HFF-Myc (cell line): Measurements from ENCODE around the gene ACYP1.
A peak's percentile ranks its signal among the peaks of the same experiment; 100 is the strongest.

ENCODE experiments used
- DNase-seq: peaks from one replicate; pipeline ENCODE4 v3.0.0-alpha.2; 2011; ENCODE audit warnings: low read depth; ENCODE audit errors: extremely low read depth
- H3K4me3 ChIP-seq: replicated peaks from 2 replicates; pipeline ENCODE4 v1.5.1; 2011; ENCODE audit warnings: low read depth, mild to moderate bottlenecking, control low read depth, low read length
- TF ChIP-seq, protein P1 (sequence below): IDR thresholded peaks from 2 replicates; pipeline ENCODE4 v1.5.1; 2012; ENCODE audit warnings: mild to moderate bottlenecking, low read depth, low read length, control low read depth; ENCODE audit errors: missing control alignments

The ACYP1 gene

DNA sequence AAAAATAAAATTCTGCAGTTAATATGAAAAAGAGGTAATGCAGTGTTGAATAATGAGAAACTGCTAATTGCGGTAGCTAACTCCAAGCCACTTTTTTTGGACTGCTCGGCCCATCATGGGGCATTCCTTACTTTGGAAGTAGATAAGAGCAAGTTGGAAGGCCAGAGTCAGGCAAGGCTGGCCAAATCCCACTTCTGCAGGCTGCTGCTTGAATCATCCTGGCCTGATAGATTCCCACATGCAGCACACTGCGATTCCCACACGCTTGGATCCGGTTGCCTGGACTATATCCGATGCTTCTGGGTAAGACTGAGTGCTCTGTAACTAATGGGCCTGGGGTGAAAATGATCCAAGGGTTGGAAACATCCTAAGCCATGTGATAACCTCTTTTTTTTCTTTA, 50.5 kb downstream of the ACYP1 start:
- no peak for DNase-seq
- TF ChIP-seq, protein P1, sequence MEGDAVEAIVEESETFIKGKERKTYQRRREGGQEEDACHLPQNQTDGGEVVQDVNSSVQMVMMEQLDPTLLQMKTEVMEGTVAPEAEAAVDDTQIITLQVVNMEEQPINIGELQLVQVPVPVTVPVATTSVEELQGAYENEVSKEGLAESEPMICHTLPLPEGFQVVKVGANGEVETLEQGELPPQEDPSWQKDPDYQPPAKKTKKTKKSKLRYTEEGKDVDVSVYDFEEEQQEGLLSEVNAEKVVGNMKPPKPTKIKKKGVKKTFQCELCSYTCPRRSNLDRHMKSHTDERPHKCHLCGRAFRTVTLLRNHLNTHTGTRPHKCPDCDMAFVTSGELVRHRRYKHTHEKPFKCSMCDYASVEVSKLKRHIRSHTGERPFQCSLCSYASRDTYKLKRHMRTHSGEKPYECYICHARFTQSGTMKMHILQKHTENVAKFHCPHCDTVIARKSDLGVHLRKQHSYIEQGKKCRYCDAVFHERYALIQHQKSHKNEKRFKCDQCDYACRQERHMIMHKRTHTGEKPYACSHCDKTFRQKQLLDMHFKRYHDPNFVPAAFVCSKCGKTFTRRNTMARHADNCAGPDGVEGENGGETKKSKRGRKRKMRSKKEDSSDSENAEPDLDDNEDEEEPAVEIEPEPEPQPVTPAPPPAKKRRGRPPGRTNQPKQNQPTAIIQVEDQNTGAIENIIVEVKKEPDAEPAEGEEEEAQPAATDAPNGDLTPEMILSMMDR: no peak
- H3K4me3 ChIP-seq: no peak overlapping the region

DNA sequence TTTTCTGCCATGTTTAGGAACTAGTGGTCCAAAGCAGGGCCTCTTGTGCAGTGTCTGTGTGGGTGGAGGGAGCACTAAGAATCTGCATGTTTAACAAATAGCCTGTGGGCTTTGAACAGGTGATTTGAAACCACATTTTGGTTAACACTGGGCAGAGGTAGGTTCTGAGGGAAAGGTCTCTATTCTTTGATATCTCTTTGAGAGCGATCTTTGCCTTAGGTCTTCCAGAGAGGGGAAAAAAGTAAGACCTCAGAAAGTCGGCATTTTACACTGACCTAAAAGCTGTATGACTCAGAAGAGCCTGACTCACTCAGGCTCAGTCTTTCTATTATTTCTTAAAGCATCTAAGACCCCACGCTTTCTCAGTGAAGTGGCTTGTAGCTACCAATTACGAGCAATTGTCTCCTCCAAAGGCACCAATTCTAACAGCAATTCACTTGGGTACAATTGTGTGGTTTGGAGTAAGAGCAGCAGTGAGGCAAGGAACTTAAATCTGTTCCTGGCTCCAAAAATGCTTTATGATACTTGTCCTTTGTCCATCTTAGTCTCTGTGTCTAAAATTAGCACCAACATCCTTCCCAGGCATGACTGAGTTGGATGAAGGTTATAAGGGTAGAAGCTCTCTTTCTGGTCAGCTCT, 52.3 kb downstream of the ACYP1 start:
- TF ChIP-seq, protein P1: no peak
- no peak overlapping the region for H3K4me3 ChIP-seq
- no peak for DNase-seq

DNA sequence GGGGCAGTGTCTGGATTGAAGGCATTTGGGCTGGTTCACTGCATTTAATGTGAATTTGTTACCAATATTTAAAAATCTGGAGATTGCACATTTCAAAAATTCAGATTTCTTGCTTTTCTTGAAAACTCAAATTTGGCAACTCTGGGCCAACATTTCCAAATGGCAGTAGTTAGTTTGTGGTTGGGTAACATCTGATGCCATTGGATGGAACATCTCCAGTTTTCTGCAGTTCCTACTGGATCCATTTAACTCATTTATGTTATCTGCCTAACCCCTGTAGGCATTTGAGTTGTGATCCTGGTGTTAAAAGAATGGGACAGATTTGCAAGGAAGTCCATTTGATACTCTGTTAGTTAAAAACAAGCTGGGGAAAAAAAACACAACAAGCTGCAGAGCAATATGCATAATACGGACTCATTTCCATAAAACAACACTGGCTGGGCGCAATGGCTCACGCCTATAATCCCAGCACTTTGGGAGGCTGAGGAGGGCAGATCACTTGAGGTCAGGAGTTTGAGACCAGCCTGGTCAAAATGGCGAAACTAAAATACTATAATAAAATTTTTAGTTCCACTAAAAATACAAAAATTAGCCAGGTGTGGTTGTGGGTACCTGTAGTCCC, 53.2 kb downstream of the ACYP1 start:
- H3K4me3 ChIP-seq: no peak overlapping the region
- TF ChIP-seq, protein P1: no peak
- DNase-seq: no peak

DNA sequence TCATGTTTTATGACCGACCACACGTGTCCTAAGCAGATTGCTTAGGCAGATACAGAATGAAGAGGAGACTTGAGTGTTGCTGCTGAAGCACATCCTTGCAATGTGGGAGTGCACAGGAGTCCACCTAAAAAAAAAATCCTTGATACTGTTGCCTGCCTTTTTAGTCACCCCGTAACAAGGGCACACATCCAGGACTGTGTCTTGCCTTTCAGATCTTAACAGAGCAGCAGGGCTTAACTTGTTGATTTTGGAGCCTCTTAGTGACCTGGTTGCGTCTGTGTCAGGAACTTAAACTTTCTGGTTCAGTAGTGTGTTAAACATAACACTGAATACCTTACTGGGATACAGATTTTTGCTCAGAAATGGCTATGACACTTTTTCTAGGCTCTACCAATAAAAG, 54.6 kb downstream of the ACYP1 start:
- no peak for DNase-seq
- H3K4me3 ChIP-seq: no peak overlapping the region
- TF ChIP-seq, protein P1: no peak

DNA sequence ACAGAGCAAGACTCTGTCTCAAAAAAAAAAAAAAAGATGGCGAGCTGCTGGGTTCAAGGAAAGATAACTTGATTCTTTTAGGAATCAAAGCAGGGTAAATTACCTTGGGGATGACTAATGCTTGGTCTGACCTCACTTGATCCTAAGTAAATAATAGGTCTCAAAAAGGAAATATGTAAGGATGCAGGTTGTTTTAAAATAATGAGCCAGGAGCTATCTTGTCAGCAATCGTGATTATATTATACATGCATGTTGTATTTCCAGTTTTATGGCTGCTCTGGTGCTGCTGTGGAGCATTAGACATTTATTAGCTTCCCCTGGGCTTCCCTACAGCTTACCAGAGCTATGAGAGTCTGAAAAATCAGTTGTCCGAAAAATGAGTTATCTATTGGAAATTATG, 58.5 kb downstream of the ACYP1 start:
- no peak for DNase-seq
- TF ChIP-seq, protein P1: no peak
- H3K4me3 ChIP-seq: no peak overlapping the region

DNA sequence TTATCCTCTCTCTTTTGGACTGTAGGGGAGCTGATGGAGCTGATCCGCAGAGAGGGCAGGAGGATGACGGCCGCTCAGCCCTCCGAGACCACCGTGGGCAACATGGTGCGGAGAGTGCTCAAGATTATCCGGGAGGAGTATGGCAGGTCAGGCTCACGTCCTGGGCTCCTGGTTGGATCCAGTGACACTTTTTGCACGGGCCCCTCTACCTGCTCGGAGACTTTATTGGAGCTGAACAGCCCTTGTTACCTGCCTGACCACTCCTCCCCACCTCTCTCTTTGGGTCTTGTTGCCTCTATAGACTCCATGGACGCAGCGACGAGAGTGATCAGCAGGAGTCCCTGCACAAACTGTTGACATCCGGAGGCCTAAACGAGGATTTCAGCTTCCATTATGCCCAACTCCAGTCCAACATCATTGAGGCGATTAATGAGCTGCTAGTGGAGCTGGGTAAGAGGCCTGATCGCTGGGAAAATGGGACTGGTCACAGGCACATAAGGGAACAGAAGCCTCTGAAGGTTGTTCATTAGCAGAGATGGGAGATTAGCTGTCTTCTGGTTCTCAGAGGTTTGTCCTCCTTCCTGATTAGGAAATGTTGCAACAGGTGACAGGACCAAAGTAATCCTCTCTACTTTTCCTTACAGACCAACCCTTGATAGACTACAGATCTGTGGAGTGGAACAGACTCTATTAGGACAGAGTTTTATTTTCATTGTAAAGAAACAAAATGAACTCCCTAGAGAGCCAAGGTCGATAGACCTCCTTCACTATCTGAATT, 60.4 kb downstream of the ACYP1 start:
- TF ChIP-seq, protein P1: no peak
- DNase-seq: no peak
- H3K4me3 ChIP-seq: peak overlapping the region; percentile 90
